Stimulated activated CD4-positive, alpha-beta T cell treated with anti-CD3 and anti-CD28 coated beads, Interleukin-1b, Interleukin-23, amount 100 ng/mL, for 48 hours (primary cell): ENCODE measurements around the gene ANGPTL7.

Experiments used
- DNase-seq: peaks from one replicate; pipeline ENCODE4 v3.0.0-alpha.2; 2020

ANGPTL7 gene

DNA sequence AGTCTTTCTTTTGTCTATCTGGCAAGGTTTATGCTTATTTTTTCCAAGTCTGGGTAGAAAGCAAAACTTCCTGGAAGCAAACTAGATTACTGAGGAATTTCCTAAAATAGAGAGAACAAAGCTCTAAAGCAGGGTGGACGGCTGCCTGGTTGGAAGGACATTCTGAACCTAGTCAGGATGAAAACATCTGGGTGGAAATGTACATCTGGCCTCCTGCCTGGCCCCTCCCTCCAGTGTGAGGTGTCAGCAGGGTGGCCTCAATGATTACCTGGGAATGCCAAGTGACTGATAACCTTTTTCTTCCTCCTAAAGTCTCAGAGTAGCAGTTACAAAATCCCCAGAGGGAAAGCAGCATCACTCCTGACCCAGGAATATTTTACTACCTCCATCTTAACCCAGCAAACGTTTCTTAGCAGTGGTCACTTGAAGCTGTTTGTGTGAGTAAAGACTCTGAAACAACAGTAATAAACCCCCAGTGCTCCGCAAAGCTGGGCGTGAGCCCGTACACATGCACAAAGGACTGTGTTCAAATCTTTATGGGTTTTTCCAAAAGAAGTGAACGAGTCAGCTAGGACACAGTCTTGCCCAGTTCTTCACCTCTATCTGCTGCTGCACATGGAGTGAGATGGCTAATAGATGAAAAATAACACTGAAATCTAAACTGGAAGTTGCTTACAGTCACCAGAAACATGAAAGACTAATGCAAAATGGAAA is 18.9 kb downstream of the ANGPTL7 start:
- no peak for DNase-seq

GRCh38 chr1:11211461-11211860 is 22.3 kb downstream of the ANGPTL7 start:
- DNase-seq: no peak

DNA sequence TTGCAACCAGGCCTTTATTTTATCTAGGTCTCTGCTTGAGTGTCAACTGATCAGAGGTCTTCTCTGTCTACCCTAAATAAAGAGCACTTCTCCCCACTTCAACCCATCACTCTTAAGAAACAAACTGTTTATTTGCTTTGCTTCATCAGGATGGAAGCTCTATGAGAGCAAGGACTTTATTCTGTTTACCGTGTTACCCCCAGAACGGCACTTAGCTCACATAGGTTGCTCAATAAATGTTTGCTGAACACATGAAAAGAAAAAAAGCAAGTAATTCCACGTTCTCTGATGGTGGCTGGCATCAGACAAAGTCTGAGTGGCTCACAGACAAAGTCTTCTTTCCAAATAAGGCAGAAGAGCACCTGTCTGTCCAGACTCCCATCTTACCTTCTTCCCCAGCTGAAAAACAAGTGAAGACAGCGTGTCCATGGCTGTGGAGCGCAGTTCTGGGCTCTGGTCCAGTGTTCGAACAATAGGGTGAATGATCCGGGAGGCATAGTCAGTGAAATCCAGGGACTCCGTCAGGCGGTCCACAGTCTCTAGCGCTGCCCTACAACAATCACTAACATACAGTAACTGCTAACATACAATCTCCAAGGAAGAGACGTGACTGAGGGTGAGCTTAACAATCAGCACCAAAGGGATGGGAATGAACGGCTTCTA is 22.9 kb downstream of the ANGPTL7 start:
- DNase-seq: no peak

GRCh38 chr1:11214698-11215380 is 25.7 kb downstream of the ANGPTL7 start:
- DNase-seq: no peak

DNA sequence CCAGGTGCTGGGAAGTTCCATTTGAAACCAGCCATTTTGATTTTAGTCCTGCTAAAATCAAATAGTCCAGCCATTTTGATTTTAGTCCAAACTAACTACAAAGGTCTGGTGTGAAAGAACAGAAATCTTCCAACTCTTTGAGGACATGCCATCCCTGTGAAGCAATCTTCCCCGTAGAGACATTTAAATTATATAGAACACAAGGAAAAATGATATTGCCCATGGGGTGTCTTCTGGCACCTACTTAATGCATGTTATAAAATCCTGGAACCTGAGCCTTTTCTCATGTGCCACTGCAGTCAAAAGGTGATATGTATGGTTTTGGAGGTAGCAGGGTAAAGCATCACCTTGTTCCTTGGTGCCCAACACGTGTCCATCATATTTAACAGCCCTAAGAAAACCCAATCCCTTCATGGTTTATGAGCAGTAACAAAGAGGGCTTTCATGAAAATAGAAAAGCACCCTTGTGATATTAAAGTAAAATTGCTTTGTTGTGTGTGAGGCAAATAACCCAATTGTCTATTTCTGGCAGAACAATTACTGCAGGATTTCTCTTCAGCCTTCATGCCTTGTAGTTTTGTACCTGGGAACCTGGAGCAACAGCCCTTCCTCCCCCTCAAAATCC is 26.3 kb downstream of the ANGPTL7 start:
- DNase-seq: no peak

- DNase-seq: no peak
Observed at GRCh38 chr1:11216074-11216473, 26.9 kb downstream of the ANGPTL7 start.

GRCh38 chr1:11227106-11228077 is 38.2 kb downstream of the ANGPTL7 start:
- no peak for DNase-seq

GRCh38 chr1:11229203-11229602 is 40.0 kb downstream of the ANGPTL7 start:
- no peak for DNase-seq

DNA sequence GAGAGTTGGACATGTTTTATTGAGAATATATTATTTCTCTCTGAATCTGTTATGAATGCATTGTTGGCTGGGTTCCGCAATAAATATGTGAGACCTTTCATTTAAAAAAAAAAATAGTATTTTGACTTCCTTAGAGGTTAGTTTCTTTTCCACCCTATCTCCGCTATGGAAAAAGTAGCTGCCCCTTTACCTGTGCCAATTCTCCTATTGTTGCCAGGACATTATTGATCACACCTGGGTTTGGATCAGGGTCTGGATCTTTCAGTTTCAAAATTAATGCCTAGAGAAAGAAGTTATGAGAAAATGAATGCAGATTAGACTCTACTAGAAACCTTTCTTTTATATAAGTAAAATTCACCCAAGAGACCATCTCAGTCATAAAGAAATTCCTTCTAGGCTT is 44.1 kb downstream of the ANGPTL7 start:
- DNase-seq: no peak

- no peak for DNase-seq
Observed at GRCh38 chr1:11237356-11237755, 48.2 kb downstream of the ANGPTL7 start.

- no peak for DNase-seq
Observed at GRCh38 chr1:11238311-11238710, 49.2 kb downstream of the ANGPTL7 start.

GRCh38 chr1:11245248-11245647 is 56.1 kb downstream of the ANGPTL7 start:
- DNase-seq: no peak
